GM12891 (cell line): Measurements from ENCODE around the gene CLIC6.

Experiments
- POLR2A ChIP-seq: IDR thresholded peaks from 2 replicates; pipeline ENCODE4 v1.6.1; 2011; ENCODE audit warnings: low read depth, low read length, control low read depth
- POLR2AphosphoS5 ChIP-seq: IDR thresholded peaks from 2 replicates; pipeline ENCODE4 v1.6.1; 2011; ENCODE audit warnings: low read depth, low read length, control low read depth

- no peak for TF ChIP-seq POLR2A
- no peak for TF ChIP-seq POLR2AphosphoS5
Observed at GRCh38 chr21:34639882-34640788, 28.7 kb upstream of the CLIC6 start.
